ENCODE data around the gene ZNF655.
"Not testable (repeated sequence)": the region's sequence is repeated elsewhere in the genome, so short reads cannot be mapped to it uniquely, and the experiment has no call there.

Gene ZNF655

GRCh38 chr7:99551334-99551733 lies 7.1 kb upstream of the ZNF655 start:
- no peak for TF ChIP-seq JUND (IDR thresholded peaks at IDR 0.05; ENCODE audit: low read depth)
- no peak for DNase-seq (ENCODE audit: low read depth in 1 of 2, low spot score in 1 of 2)
- in situ Hi-C loops (cut with HindIII; ENCODE audit: low pct_unique_long_range_greater_than_20kb, low sequenced_read_pairs), result no loop called here

- peak; percentile 83 to 91 for DNase-seq (ENCODE audit: low read depth in 1 of 2, low spot score in 1 of 2)
- in situ Hi-C loops (cut with HindIII; ENCODE audit: low pct_unique_long_range_greater_than_20kb, low sequenced_read_pairs), result no loop called here
- TF ChIP-seq JUND (IDR thresholded peaks at IDR 0.05; ENCODE audit: low read depth), result no peak
Measured at GRCh38 chr7:99551767-99552463, 6.5 kb upstream of the ZNF655 start, which contains the start of gene FAM200A. TSS of gene FAM200A (minus strand) at chr7:99552114. CDS start at chr7:99548407, 3,707 bp downstream.

- in situ Hi-C loops (cut with HindIII; ENCODE audit: low pct_unique_long_range_greater_than_20kb, low sequenced_read_pairs), result no loop called here
- TF ChIP-seq JUND (IDR thresholded peaks at IDR 0.05; ENCODE audit: low read depth), result no peak
- no peak for DNase-seq (ENCODE audit: low read depth in 1 of 2, low spot score in 1 of 2)
Measured at GRCh38 chr7:99553039-99553438, 5.4 kb upstream of the ZNF655 start.

- no peak for TF ChIP-seq JUND (IDR thresholded peaks at IDR 0.05; ENCODE audit: low read depth)
- in situ Hi-C loops (cut with HindIII; ENCODE audit: low pct_unique_long_range_greater_than_20kb, low sequenced_read_pairs), result no loop called here
- DNase-seq (ENCODE audit: low read depth in 1 of 2, low spot score in 1 of 2), result no peak
Measured at GRCh38 chr7:99554939-99555338, 3.5 kb upstream of the ZNF655 start.

- DNase-seq (ENCODE audit: low read depth in 1 of 2, low spot score in 1 of 2), result peak in 1 of 2 experiments; percentile 9
- no peak for TF ChIP-seq JUND (IDR thresholded peaks at IDR 0.05; ENCODE audit: low read depth)
- in situ Hi-C loops (cut with HindIII; ENCODE audit: low pct_unique_long_range_greater_than_20kb, low sequenced_read_pairs), result no loop called here
Measured at GRCh38 chr7:99557196-99557607, 1.2 kb upstream of the ZNF655 start.

- in situ Hi-C loops (cut with HindIII; ENCODE audit: low pct_unique_long_range_greater_than_20kb, low sequenced_read_pairs), result no loop called here
- peak in 1 of 2 experiments; percentile 15 for DNase-seq (ENCODE audit: low read depth in 1 of 2, low spot score in 1 of 2)
- no peak for TF ChIP-seq JUND (IDR thresholded peaks at IDR 0.05; ENCODE audit: low read depth)
Measured at GRCh38 chr7:99557940-99558305, 519 bp upstream of the ZNF655 start.

GRCh38 chr7:99559175-99559915 lies 903 bp downstream of the ZNF655 start:
- DNase-seq (ENCODE audit: low read depth in 1 of 2, low spot score in 1 of 2), result peak; percentile 7 to 55
- in situ Hi-C loops (cut with HindIII; ENCODE audit: low pct_unique_long_range_greater_than_20kb, low sequenced_read_pairs), result no loop called here
- no peak for TF ChIP-seq JUND (IDR thresholded peaks at IDR 0.05; ENCODE audit: low read depth)

- in situ Hi-C loops (cut with HindIII; ENCODE audit: low pct_unique_long_range_greater_than_20kb, low sequenced_read_pairs), result no loop called here
- no peak for TF ChIP-seq JUND (IDR thresholded peaks at IDR 0.05; ENCODE audit: low read depth)
- no peak for DNase-seq (ENCODE audit: low read depth in 1 of 2, low spot score in 1 of 2)
Measured at GRCh38 chr7:99560834-99561736, 2.6 kb downstream of the ZNF655 start.

GRCh38 chr7:99561737-99562051 lies 3.3 kb downstream of the ZNF655 start:
- TF ChIP-seq JUND (IDR thresholded peaks at IDR 0.05; ENCODE audit: low read depth), result no peak
- in situ Hi-C loops (cut with HindIII; ENCODE audit: low pct_unique_long_range_greater_than_20kb, low sequenced_read_pairs), result no loop called here
- no peak for DNase-seq (ENCODE audit: low read depth in 1 of 2, low spot score in 1 of 2)

GRCh38 chr7:99562114-99562784 lies 3.8 kb downstream of the ZNF655 start:
- TF ChIP-seq JUND (IDR thresholded peaks at IDR 0.05; ENCODE audit: low read depth), result no peak
- in situ Hi-C loops (cut with HindIII; ENCODE audit: low pct_unique_long_range_greater_than_20kb, low sequenced_read_pairs), result no loop called here
- no peak for DNase-seq (ENCODE audit: low read depth in 1 of 2, low spot score in 1 of 2)

GRCh38 chr7:99562832-99563231 lies 4.4 kb downstream of the ZNF655 start:
- in situ Hi-C loops (cut with HindIII; ENCODE audit: low pct_unique_long_range_greater_than_20kb, low sequenced_read_pairs), result no loop called here
- TF ChIP-seq JUND (IDR thresholded peaks at IDR 0.05; ENCODE audit: low read depth), result no peak
- peak in 1 of 2 experiments; percentile 7 for DNase-seq (ENCODE audit: low read depth in 1 of 2, low spot score in 1 of 2)

GRCh38 chr7:99563650-99564049 lies 5.2 kb downstream of the ZNF655 start:
- in situ Hi-C loops (cut with HindIII; ENCODE audit: low pct_unique_long_range_greater_than_20kb, low sequenced_read_pairs), result no loop called here
- no peak for DNase-seq (ENCODE audit: low read depth in 1 of 2, low spot score in 1 of 2)
- no peak for TF ChIP-seq JUND (IDR thresholded peaks at IDR 0.05; ENCODE audit: low read depth)

GRCh38 chr7:99568770-99569169 lies 10.3 kb downstream of the ZNF655 start:
- in situ Hi-C loops (cut with HindIII; ENCODE audit: low pct_unique_long_range_greater_than_20kb, low sequenced_read_pairs); DNase-seq (ENCODE audit: low read depth in 1 of 2, low spot score in 1 of 2): not testable (repeated sequence)
